ENCODE data around the gene PRR35. TPM values are rescaled to one million over a fixed set of nuclear protein-coding genes. Genes with fewer than 3 reads are reported as not detected.

PRR35 gene
- total RNA-seq: under 1 TPM in 5 of 8 experiments, not detected in 3; 0.05 to 0.85 (median 0.24) TPM

DNA sequence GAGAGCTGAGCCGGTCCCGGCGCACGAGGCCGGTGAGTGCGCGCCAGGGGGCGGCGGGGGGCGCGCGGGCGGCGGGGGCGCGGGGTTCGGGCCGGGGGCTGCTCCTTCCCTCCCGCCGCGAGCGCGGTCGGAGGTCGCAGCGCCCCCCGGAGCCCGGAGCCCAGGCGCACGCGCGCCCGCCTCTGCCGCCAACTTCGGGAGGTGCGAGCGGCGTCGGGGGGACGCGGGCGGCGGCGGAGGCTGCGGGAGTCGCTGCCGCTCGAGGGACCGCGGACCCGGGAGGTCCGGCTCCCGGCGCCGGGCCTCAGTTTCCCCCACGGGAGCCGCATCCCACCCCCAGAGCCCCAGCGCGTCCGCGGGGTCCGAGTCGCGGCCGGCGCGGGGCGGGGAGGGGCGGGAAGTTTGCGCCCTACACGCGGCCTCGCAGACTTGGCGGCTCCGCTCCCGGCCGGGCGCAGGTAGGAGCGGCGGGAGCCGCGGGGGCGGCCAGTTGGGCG lies at the start of gene PRR35:
Gene PRR35, plus strand, starts transcription at position 191 of the 497 bp plus-strand sequence. CDS start 2,901 bp downstream, outside the sequence.
- no CpG with 5 or more reads among the region's 84 CpGs for WGBS, 10 experiments
- Histone ChIP-seq H3K4me3 (peak within 1 kb of the TSS in 4 of 5 donors; percentile 6 to 12 (median 10)), H3K4me1 (replicated peaks in 1 of 2) (peaks cover 26 to 34% of the 10 kb centered on the region in 2 donors), H3K27ac (no peak within 1 kb of the TSS)
- no peak for ATAC-seq (replicated peaks in 6 of 8)
- in situ Hi-C loops (cut with MboI; ENCODE audit: low pct_unique_long_range_greater_than_20kb in 2 of 9, low sequenced_read_pairs in 9 of 9, unreplicated experiment in 9 of 9): no loop called here

DNA sequence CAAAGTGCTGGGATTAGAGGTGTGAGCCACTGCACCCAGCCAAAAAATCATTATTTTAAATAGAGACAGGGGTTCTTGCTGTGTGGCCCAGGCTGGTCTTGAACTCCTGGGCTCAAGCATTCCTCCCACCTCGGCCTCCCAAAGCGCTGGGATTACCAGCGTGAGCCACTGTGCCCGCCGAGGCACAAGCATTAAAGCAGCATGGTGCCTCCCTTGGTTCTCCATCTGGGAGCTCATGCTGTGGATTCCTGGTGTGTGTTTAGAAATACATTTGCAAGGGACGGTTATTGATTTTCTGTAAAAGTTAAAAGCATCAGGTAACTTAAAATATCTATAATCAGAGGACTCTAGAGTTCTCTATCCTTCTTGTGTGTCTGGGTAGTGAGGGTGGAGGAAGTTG lies 47.4 kb upstream of the PRR35 start:
- ATAC-seq (replicated peaks in 6 of 8): no peak
- no peaks in the 10 kb centered on the region for H3K4me1 ChIP-seq (replicated peaks in 1 of 2)
- no peak overlapping the region for H3K4me3 ChIP-seq
- WGBS, 10 experiments: 80 to 100% (median 90%) methylated on average over 1 to 5 of the region's 6 CpGs; no CpG with 5 or more reads in 6 of the 10 experiments
- in situ Hi-C loops (cut with MboI; ENCODE audit: low pct_unique_long_range_greater_than_20kb in 2 of 9, low sequenced_read_pairs in 9 of 9, unreplicated experiment in 9 of 9): no loop called here
- no peak overlapping the region for H3K27ac ChIP-seq

DNA sequence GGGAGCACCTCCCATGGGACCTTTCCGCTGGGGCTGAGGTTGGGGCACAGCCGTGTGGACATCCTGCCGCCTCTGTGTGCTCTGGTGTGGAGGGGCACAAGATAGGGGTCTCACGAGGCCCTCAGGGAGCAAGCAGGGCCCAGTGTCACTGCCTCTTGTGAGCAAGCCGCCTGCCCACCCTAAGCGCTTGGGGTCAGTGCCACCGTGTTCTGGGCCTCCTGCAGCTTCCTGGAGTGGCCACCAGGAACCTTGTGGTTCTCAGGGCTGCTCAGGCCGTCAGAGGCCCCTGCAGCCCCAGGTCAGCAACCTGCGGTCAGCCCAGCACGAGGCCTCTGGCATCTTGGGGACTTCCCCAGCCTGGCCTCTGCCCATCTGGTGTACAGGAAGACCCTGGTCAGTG lies 46.2 kb upstream of the PRR35 start:
- in situ Hi-C loops (cut with MboI; ENCODE audit: low pct_unique_long_range_greater_than_20kb in 2 of 9, low sequenced_read_pairs in 9 of 9, unreplicated experiment in 9 of 9): no loop called here
- Histone ChIP-seq H3K4me1 (replicated peaks in 1 of 2) (no peaks in the 10 kb centered on the region), H3K27ac (no peak overlapping the region), H3K4me3 (no peak overlapping the region)
- WGBS, 10 experiments: 96 to 100% (median 100%) methylated on average over 1 to 4 of the region's 10 CpGs; no CpG with 5 or more reads in 7 of the 10 experiments
- ATAC-seq (replicated peaks in 6 of 8): peak in 1 of 8 experiments; percentile 10

DNA sequence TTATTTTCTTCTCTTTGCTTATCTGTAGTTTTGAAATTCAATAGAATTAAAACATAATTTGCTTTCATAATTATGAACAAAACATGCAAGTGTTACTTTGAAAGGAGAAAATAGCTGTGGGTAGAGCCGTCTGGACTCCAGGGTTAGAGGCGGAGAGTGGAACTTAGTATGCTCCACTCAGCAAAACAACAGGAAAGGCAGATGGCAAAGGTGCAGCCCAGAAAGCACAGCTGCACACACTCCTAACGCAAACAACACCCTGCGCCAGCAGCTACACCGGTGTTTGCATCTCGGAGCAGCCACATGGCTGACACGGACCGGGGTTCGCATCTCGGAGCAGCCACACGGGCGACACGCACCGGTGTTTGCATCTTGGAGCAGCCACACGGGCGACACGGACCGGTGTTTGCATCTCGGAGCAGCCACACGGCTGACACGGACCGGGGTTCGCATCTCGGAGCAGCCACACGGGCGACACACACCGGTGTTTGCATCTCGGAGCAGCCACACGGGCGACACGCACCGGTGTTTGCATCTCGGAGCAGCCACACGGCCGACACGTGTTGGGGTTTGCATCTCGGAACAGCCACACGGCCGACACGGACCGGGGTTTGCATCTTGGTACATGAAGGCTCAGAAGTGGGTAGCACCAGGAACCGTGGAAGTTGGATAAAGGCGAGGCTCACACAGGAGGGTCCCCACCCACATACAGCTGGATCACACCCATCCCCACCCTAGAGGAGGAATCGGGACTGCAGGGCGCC lies 44.8 kb upstream of the PRR35 start:
- H3K4me3 ChIP-seq: no peak overlapping the region
- peak in 3 of 8 experiments; percentile 10 to 28 (median 25) for ATAC-seq (replicated peaks in 6 of 8)
- 80 to 100% (median 95%) methylated on average over 1 to 20 of the region's 45 CpGs; no CpG with 5 or more reads in 4 of the 10 experiments for WGBS, 10 experiments
- no peak overlapping the region for H3K27ac ChIP-seq
- in situ Hi-C loops (cut with MboI; ENCODE audit: low pct_unique_long_range_greater_than_20kb in 2 of 9, low sequenced_read_pairs in 9 of 9, unreplicated experiment in 9 of 9): no loop called here
- H3K4me1 ChIP-seq (replicated peaks in 1 of 2): no peaks in the 10 kb centered on the region

DNA sequence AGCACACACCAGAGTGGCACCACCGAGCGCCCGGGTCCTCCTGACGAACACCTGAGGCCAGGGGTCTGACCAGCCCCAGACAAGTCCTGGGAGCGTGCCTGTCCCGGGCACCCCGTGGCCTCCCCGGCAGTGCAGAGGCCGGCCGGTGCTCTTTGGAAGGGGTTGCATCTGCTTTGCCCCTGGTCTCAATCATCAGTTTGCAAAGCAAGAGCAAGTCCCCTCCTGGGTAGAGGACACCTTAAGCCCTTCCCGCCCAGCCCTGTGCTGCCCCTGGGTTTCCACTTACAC lies 44.3 kb upstream of the PRR35 start:
- Histone ChIP-seq H3K4me1 (replicated peaks in 1 of 2) (no peaks in the 10 kb centered on the region), H3K4me3 (no peak overlapping the region), H3K27ac (no peak overlapping the region)
- in situ Hi-C loops (cut with MboI; ENCODE audit: low pct_unique_long_range_greater_than_20kb in 2 of 9, low sequenced_read_pairs in 9 of 9, unreplicated experiment in 9 of 9): no loop called here
- peak in 1 of 8 experiments; percentile 19 for ATAC-seq (replicated peaks in 6 of 8)
- WGBS, 10 experiments: 100% methylated on average over 2 of the region's 11 CpGs; no CpG with 5 or more reads in 9 of the 10 experiments

DNA sequence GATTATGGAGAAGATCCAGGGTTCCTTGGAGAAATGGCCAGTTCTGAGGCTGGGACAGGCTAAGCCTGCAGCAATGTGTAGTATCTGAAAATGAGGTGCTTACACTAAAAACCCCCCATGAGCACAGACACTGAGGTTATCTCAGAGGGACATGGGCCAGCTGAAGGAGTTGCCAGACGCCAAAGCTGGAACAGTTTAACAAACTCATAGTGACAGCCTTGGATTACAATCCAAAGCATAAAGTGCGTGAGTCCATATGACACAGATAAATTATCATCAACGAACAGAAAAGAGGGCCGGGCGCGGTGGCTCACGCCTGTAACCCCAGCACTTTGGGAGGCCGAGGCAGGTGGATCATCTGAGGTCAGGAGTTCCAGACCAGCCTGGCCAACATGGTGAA lies 43.9 kb upstream of the PRR35 start:
- Histone ChIP-seq H3K4me3 (no peak overlapping the region), H3K27ac (no peak overlapping the region), H3K4me1 (replicated peaks in 1 of 2) (no peaks in the 10 kb centered on the region)
- 96 to 100% (median 99%) methylated on average over 1 to 8 of the region's 8 CpGs; no CpG with 5 or more reads in 4 of the 10 experiments for WGBS, 10 experiments
- in situ Hi-C loops (cut with MboI; ENCODE audit: low pct_unique_long_range_greater_than_20kb in 2 of 9, low sequenced_read_pairs in 9 of 9, unreplicated experiment in 9 of 9): no loop called here
- no peak for ATAC-seq (replicated peaks in 6 of 8)

DNA sequence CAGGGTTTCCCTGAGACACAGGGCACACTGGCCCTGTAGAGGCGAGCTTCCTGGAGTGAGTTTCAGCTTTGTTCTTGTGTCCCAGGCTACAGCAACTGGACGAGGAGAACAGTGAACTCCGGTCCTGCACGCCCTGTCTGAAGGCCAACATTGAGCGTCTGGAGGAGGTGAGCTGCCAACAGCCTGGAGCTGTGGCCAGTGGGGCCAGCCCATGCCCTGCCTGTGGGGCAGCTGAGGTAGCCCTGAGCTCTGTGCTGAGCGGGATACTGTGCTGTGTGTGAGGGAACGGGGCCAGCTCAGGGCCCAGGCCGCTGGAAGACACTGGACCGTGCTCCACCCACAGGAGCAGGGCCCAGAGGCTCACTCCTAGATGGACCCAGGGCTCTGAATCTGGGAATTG lies 41.3 kb upstream of the PRR35 start:
- peak in 1 of 8 experiments; percentile 5 for ATAC-seq (replicated peaks in 6 of 8)
- H3K27ac ChIP-seq: no peak overlapping the region
- H3K4me1 ChIP-seq (replicated peaks in 1 of 2): no peaks in the 10 kb centered on the region
- no peak overlapping the region for H3K4me3 ChIP-seq
- in situ Hi-C loops (cut with MboI; ENCODE audit: low pct_unique_long_range_greater_than_20kb in 2 of 9, low sequenced_read_pairs in 9 of 9, unreplicated experiment in 9 of 9): no loop called here
- 60 to 93% methylated on average over 1 to 3 of the region's 9 CpGs; no CpG with 5 or more reads in 8 of the 10 experiments for WGBS, 10 experiments

DNA sequence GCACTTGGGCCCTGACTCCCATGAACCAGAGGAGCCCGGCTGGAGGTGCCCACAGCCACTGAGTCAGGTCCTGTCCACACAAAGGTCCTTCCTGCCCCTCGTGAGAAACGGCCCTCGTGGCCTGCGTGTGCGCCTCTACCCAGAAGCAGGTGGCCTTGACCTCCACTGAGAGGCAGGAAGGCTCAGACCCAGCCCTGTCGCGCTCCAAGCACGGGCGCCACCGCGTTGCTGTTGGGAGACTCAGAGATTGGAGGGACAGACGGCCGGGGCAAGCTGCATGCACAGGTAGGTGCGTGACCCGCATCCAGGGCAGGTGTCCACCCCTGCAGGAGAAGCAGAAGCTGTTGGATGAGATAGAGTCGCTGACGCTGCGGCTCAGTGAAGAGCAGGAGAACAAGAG lies 40.8 kb upstream of the PRR35 start:
- no peaks in the 10 kb centered on the region for H3K4me1 ChIP-seq (replicated peaks in 1 of 2)
- in situ Hi-C loops (cut with MboI; ENCODE audit: low pct_unique_long_range_greater_than_20kb in 2 of 9, low sequenced_read_pairs in 9 of 9, unreplicated experiment in 9 of 9): no loop called here
- no peak overlapping the region for H3K27ac ChIP-seq
- WGBS, 10 experiments: 100% methylated on average over 5 of the region's 19 CpGs; no CpG with 5 or more reads in 9 of the 10 experiments
- no peak for ATAC-seq (replicated peaks in 6 of 8)
- no peak overlapping the region for H3K4me3 ChIP-seq

DNA sequence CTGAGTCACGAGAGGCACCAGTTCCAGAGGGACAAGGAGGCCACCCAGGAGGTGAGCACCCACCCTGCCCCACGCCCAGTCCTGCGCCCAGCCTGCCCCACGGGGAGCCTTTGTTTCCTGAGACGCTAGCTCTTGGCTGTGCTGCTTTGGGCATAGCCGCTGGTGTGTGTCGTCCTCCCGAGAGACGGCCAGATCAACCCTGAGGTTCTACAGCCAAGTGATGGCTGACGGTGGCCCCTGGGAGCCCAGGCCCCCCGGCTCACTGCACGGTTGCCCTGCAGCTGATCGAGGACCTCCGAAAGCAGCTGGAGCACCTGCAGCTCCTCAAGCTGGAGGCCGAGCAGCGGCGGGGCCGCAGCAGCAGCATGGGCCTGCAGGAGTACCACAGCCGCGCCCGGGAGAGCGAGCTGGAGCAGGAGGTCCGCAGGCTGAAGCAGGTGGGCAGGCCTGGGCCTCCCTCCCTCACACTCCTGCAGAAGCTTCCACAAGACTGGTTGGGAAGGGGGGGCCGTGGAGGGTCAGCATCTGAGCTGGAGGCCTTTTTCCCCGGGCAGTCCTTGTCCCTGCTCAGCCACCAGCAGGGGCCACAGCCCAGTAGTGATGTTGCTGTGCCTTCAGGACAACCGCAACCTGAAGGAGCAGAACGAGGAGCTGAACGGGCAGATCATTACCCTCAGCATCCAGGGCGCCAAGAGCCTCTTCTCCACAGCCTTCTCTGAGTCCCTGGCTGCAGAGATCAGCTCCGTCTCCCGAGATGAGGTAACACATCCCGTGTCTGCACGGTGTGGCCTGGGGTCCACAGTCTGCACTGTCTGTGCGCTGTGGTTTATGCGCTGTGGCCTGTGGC lies 40.1 kb upstream of the PRR35 start:
- in situ Hi-C loops (cut with MboI; ENCODE audit: low pct_unique_long_range_greater_than_20kb in 2 of 9, low sequenced_read_pairs in 9 of 9, unreplicated experiment in 9 of 9): no loop called here
- no peak for ATAC-seq (replicated peaks in 6 of 8)
- H3K4me3 ChIP-seq: no peak overlapping the region
- WGBS, 10 experiments: 95 to 100% (median 100%) methylated on average over 2 to 5 of the region's 35 CpGs; no CpG with 5 or more reads in 7 of the 10 experiments
- H3K27ac ChIP-seq: no peak overlapping the region
- H3K4me1 ChIP-seq (replicated peaks in 1 of 2): peaks cover 0 to 2% of the 10 kb centered on the region in 2 donors

DNA sequence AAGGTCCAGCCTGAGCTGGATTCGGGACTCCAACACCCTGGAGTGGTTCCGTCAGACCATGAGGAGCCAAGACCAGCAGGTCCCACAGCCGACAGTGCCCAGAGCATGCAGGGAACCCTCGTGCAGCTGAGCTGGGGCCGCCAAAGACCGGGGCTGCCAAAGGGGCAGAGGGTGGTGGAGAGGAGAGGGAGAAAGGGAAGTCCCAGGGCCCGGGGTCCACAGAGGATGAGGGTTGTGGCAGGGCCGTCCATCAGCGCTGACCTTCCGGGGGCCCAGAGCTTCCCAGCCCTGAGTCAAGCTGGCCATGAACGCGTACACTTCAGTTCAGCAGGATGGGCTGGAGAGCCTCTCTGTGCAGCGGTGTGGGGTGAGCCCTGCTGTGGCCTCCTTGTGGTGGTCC lies 39.3 kb upstream of the PRR35 start:
- Histone ChIP-seq H3K27ac (no peak overlapping the region), H3K4me3 (no peak overlapping the region), H3K4me1 (replicated peaks in 1 of 2) (peaks cover 6 to 9% of the 10 kb centered on the region in 2 donors)
- in situ Hi-C loops (cut with MboI; ENCODE audit: low pct_unique_long_range_greater_than_20kb in 2 of 9, low sequenced_read_pairs in 9 of 9, unreplicated experiment in 9 of 9): no loop called here
- WGBS, 10 experiments: 80 to 100% (median 100%) methylated on average over 1 to 8 of the region's 13 CpGs; no CpG with 5 or more reads in 5 of the 10 experiments
- no peak for ATAC-seq (replicated peaks in 6 of 8)

DNA sequence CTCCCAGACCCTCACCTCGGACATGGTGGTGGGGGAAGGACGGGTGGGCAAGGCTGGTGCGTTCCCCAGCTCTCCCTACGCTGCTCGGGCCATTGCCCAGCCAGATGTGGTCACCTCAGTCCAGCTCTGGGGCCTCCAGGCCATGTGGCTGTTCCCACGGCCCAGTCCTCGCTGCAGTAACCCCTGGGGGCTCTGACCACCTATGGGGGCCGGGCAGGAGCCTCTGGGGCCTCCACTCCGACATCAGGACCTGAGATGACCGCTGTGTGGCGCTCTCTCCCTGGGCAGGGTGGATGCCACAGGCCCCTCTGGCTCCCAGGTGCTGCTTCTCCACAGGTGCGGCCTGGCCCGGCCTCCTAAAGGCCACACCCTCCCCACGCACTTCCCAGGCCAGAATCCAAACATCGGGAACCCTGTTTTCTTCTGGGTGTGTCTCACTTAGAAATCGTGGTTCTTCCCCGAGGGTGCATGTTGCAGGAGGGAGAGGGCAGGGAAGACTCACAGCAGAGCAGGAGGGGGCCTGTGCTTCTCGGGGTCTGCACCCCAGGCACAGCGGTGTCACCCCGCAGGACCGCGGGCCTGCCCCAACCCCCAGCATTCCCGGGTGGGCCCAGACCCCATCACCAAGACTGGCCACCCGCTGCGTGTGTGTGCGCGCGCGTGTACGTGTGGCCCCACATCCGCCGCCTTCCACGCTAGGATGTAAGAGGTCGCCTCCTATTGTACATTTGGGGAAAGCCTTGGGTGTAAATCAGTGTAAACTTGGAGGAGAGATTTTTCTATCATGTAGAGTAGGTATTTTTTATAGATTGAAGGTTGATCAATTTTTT lies 38.6 kb upstream of the PRR35 start:
- WGBS, 10 experiments: 64 to 100% (median 84%) methylated on average over 1 to 12 of the region's 34 CpGs; no CpG with 5 or more reads in 2 of the 10 experiments
- in situ Hi-C loops (cut with MboI; ENCODE audit: low pct_unique_long_range_greater_than_20kb in 2 of 9, low sequenced_read_pairs in 9 of 9, unreplicated experiment in 9 of 9): no loop called here
- Histone ChIP-seq H3K27ac (no peak overlapping the region), H3K4me1 (replicated peaks in 1 of 2) (peaks cover 12 to 13% of the 10 kb centered on the region in 2 donors), H3K4me3 (no peak overlapping the region)
- no peak for ATAC-seq (replicated peaks in 6 of 8)

DNA sequence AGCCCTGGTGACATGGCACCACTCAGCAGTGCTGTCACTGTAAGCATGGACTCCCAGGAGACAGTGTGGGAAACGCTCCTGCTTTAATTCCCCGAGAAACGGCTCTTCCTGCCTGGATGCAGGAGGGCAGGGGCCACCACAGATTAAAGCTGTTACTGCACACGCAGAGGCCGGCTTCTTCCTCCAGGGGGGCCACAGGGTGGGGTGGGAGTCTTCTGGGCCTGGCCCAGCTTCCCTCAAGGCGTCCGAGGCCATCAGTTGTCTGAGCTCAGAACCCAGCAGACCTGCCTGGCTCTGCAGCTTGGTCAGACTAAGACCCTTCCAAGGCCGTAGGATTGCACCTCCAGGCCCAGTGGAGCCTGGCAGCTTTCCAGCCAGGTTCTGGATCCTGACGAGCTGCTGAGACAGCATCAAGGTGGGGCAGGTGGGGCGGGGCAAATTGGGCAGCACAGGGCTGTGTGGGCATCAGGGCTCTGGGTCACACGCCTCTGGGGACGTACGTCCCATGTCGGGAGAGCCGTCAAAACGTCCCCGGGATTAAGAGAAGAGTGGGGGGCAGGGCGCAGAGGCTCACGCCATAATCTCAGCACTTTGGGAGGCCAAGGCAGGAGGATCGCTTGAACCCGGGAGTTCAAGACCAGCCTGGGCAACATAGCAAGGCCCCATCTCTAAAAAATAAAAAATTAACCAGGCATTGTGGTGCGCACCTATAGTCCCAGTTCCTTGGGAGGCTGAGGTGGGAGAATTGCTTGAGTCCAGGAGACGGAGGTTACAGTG lies 37.7 kb upstream of the PRR35 start:
- WGBS, 10 experiments: 65 to 100% (median 91%) methylated on average over 1 to 2 of the region's 23 CpGs; no CpG with 5 or more reads in 4 of the 10 experiments
- H3K27ac ChIP-seq: peak overlapping the region in 1 of 2 donors; percentile 23
- H3K4me1 ChIP-seq (replicated peaks in 1 of 2): peaks cover 12 to 13% of the 10 kb centered on the region in 2 donors
- H3K4me3 ChIP-seq: no peak overlapping the region
- in situ Hi-C loops (cut with MboI; ENCODE audit: low pct_unique_long_range_greater_than_20kb in 2 of 9, low sequenced_read_pairs in 9 of 9, unreplicated experiment in 9 of 9): no loop called here
- ATAC-seq (replicated peaks in 6 of 8): no peak

Measured in motor neuron (in vitro differentiated cells).